Prostate gland (tissue), 2 donors: ENCODE measurements around the gene SLC16A9.

Experiments
- CTCF ChIP-seq, 4 experiments: fragments of 200-600 bp in 2 of 4; fragments of 450-650 bp in 2 of 4; sonication (generic) in 2 of 4; IDR thresholded peaks; 1 replicate in 3 of 4; 2 replicates in 1 of 4; pipeline ENCODE4 v1.5.1; 2016 to 2019; ENCODE audit warnings: antibody characterized with exemption in 4 of 4, mild to moderate bottlenecking in 2 of 4, moderate library complexity in 2 of 4
- POLR2AphosphoS5 ChIP-seq: sonication (generic); formaldehyde crosslinking; IDR thresholded peaks from one replicate; pipeline ENCODE4 v1.6.1; 2017; ENCODE audit warnings: antibody characterized with exemption

- TF ChIP-seq CTCF (IDR thresholded peaks at IDR 0.05) (no peak), POLR2AphosphoS5 (no peak)
These were observed 10.7 kb upstream of the SLC16A9 start for GRCh38 chr10:59720377-59720776.
